Astrocyte (in vitro differentiated cells and primary cell): ENCODE data around the gene USHBP1. TPM values are rescaled to one million over a fixed set of nuclear protein-coding genes. Genes with fewer than 3 reads are reported as not detected.

Source experiments
- DNase-seq: peaks from one replicate; pipeline ENCODE4 v3.0.0-alpha.2; 2010; ENCODE audit warnings: low read depth
- FAIRE-seq: peaks from 2 replicates; lab custom pipeline; 2011; peaks lifted over from hg19 to GRCh38; lab: Jason Lieb, UNC
- H2AFZ ChIP-seq: 2 replicates; pipeline ENCODE4 v1.6.0; 2012; ENCODE audit warnings: low read depth, low read length, inconsistent platforms
- H3K27ac ChIP-seq: 2 replicates; pipeline ENCODE4 v1.5.1; 2011; ENCODE audit warnings: low read depth, low read length, inconsistent platforms
- H3K27me3 ChIP-seq: 2 replicates; pipeline ENCODE4 v1.6.0; 2011; ENCODE audit warnings: low read length, inconsistent platforms; ENCODE audit not compliant: insufficient read depth
- H3K36me3 ChIP-seq: 2 replicates; pipeline ENCODE4 v1.5.1; 2011; ENCODE audit warnings: low read length, inconsistent platforms; ENCODE audit not compliant: insufficient read depth
- H3K4me1 ChIP-seq: 2 replicates; pipeline ENCODE4 v1.5.1; 2011; ENCODE audit warnings: low read length, inconsistent platforms; ENCODE audit not compliant: insufficient read depth
- H3K4me2 ChIP-seq: 2 replicates; pipeline ENCODE4 v1.6.0; 2012; ENCODE audit warnings: low read length, inconsistent platforms
- H3K4me3 ChIP-seq: 2 replicates; pipeline ENCODE4 v1.5.1; 2011; ENCODE audit warnings: low read depth, mild to moderate bottlenecking, low read length, inconsistent platforms; ENCODE audit not compliant: insufficient read depth
- H3K79me2 ChIP-seq: 2 replicates; pipeline ENCODE4 v1.6.0; 2012; ENCODE audit warnings: mild to moderate bottlenecking, low read length, inconsistent platforms; ENCODE audit not compliant: insufficient read depth
- H3K9ac ChIP-seq: 2 replicates; pipeline ENCODE4 v1.6.0; 2012; ENCODE audit warnings: mild to moderate bottlenecking, low read length, inconsistent platforms
- H3K9me3 ChIP-seq: 2 replicates; pipeline ENCODE4 v1.5.1; 2012; ENCODE audit warnings: low read depth, mild to moderate bottlenecking, low read length, inconsistent platforms; ENCODE audit not compliant: insufficient read depth
- H4K20me1 ChIP-seq: 2 replicates; pipeline ENCODE4 v1.6.0; 2012; ENCODE audit warnings: low read length, inconsistent platforms; ENCODE audit not compliant: insufficient read depth
- H3K27ac Mint-ChIP-seq: one replicate; pipeline ENCODE4 v1.8.0; 2021; ENCODE audit warnings: mild to moderate bottlenecking, mixed read lengths; ENCODE audit not compliant: unreplicated experiment
- H3K27me3 Mint-ChIP-seq: one replicate; pipeline ENCODE4 v1.8.0; 2021; ENCODE audit warnings: low read depth, mixed read lengths; ENCODE audit not compliant: unreplicated experiment
- H3K36me3 Mint-ChIP-seq: one replicate; pipeline ENCODE4 v1.8.0; 2021; ENCODE audit warnings: low read depth, mixed read lengths; ENCODE audit not compliant: unreplicated experiment
- H3K4me1 Mint-ChIP-seq: one replicate; pipeline ENCODE4 v1.8.0; 2021; ENCODE audit warnings: low read depth, mixed read lengths; ENCODE audit not compliant: unreplicated experiment
- H3K4me3 Mint-ChIP-seq: one replicate; pipeline ENCODE4 v1.8.0; 2021; ENCODE audit warnings: mild to moderate bottlenecking, moderate library complexity, mixed read lengths; ENCODE audit not compliant: unreplicated experiment
- H3K9me3 Mint-ChIP-seq: one replicate; pipeline ENCODE4 v1.8.0; 2021; ENCODE audit warnings: mild to moderate bottlenecking, mixed read lengths; ENCODE audit not compliant: unreplicated experiment
- CTCF ChIP-seq: IDR thresholded peaks from 2 replicates; pipeline ENCODE4 v1.5.1; 2011; ENCODE audit warnings: low read depth, mild to moderate bottlenecking, inconsistent platforms, low read length, moderate library complexity; ENCODE audit not compliant: insufficient read depth
- EZH2 ChIP-seq: IDR thresholded peaks from 2 replicates; pipeline ENCODE4 v1.6.1; 2012; ENCODE audit warnings: mild to moderate bottlenecking, low read length, inconsistent platforms; ENCODE audit not compliant: insufficient read depth
- total RNA-seq: library from RNA; stranded (reverse); gene quantifications from 2 replicates; pipeline ENCODE4 v1.2.1, GENCODE V29; 2021

The USHBP1 gene
- total RNA-seq, 1 donor from 2014 or later = 0.27 TPM

- Histone ChIP-seq H3K4me2 (no peak overlapping the region), H3K4me1 (peaks cover under 1% of the 10 kb centered on the region), H3K79me2 (no peaks in the 10 kb centered on the region), H3K36me3 (no peaks in the 10 kb centered on the region), H3K27ac (no peak overlapping the region), H3K27me3 (no peaks in the 10 kb centered on the region), H3K9ac (no peak overlapping the region), H4K20me1 (no peaks in the 10 kb centered on the region), H2AFZ (no peak overlapping the region), H3K4me3 (no peak overlapping the region), H3K9me3 (no peaks in the 10 kb centered on the region)
- H3K36me3 Mint-ChIP-seq = peaks cover 4% of the 10 kb centered on the region
- no peak for FAIRE-seq
- no peak for TF ChIP-seq CTCF
- no peak for TF ChIP-seq EZH2
- no peaks in the 10 kb centered on the region for H3K4me1 Mint-ChIP-seq
- H3K9me3 Mint-ChIP-seq = no peaks in the 10 kb centered on the region
- DNase-seq = no peak
- peaks cover 3% of the 10 kb centered on the region for H3K27me3 Mint-ChIP-seq
- H3K27ac Mint-ChIP-seq = no peak overlapping the region
- no peak overlapping the region for H3K4me3 Mint-ChIP-seq
Measured at GRCh38 chr19:17286752-17287151, 22.2 kb upstream of the USHBP1 start.

- Histone ChIP-seq H3K27me3 (no peaks in the 10 kb centered on the region), H3K4me2 (no peak overlapping the region), H2AFZ (no peak overlapping the region), H3K4me3 (no peak overlapping the region), H3K79me2 (no peaks in the 10 kb centered on the region), H4K20me1 (no peaks in the 10 kb centered on the region), H3K9me3 (no peaks in the 10 kb centered on the region), H3K36me3 (no peaks in the 10 kb centered on the region), H3K4me1 (no peaks in the 10 kb centered on the region), H3K9ac (no peak overlapping the region), H3K27ac (no peak overlapping the region)
- Mint-ChIP-seq H3K4me1 (no peaks in the 10 kb centered on the region), H3K27me3 (peaks cover 3% of the 10 kb centered on the region), H3K4me3 (no peak overlapping the region), H3K9me3 (no peaks in the 10 kb centered on the region), H3K36me3 (peaks cover 4% of the 10 kb centered on the region), H3K27ac (no peak overlapping the region)
- TF ChIP-seq EZH2 (no peak), CTCF (no peak)
- FAIRE-seq (no peak), DNase-seq (no peak)
Measured at GRCh38 chr19:17286263-17286662, 21.7 kb upstream of the USHBP1 start.

- Histone ChIP-seq H3K79me2 (no peaks in the 10 kb centered on the region), H3K36me3 (no peaks in the 10 kb centered on the region), H3K27ac (no peak overlapping the region), H2AFZ (no peak overlapping the region), H3K9ac (no peak overlapping the region), H3K4me2 (no peak overlapping the region), H3K27me3 (no peaks in the 10 kb centered on the region), H3K9me3 (no peaks in the 10 kb centered on the region), H3K4me1 (no peaks in the 10 kb centered on the region), H4K20me1 (no peaks in the 10 kb centered on the region), H3K4me3 (no peak overlapping the region)
- no peak for FAIRE-seq
- H3K4me1 Mint-ChIP-seq = no peaks in the 10 kb centered on the region
- peaks cover 3% of the 10 kb centered on the region for H3K27me3 Mint-ChIP-seq
- no peak overlapping the region for H3K4me3 Mint-ChIP-seq
- peaks cover 4% of the 10 kb centered on the region for H3K36me3 Mint-ChIP-seq
- no peak for DNase-seq
- TF ChIP-seq CTCF (no peak), EZH2 (no peak)
- H3K9me3 Mint-ChIP-seq = no peaks in the 10 kb centered on the region
- H3K27ac Mint-ChIP-seq = no peak overlapping the region
Measured at GRCh38 chr19:17285415-17286135, 21.0 kb upstream of the USHBP1 start.
